Measurements from ENCODE around the gene MYOZ1. TPM values are rescaled to one million over a fixed set of nuclear protein-coding genes. Genes with fewer than 3 reads are reported as not detected.

MYOZ1 gene
- total and polyA plus RNA-seq, 2 of the 4 experiments (the other 2 are of a cell fraction), result 0.18 to 0.29 TPM

GRCh38 chr10:73644767-73645166, 3.5 kb upstream of the MYOZ1 start:
- no peaks in the 10 kb centered on the region for H4K20me1 ChIP-seq (ENCODE audit: insufficient read depth, low read length)
- no peak overlapping the region; the same call in 1 of the 2 replicates for H3K14ac ChIP-seq (replicated peaks; ENCODE audit: low read depth, low read length)
- H2BK120ac ChIP-seq (ENCODE audit: low read depth, low read length), result peak overlapping the region; percentile 51; the same call in 1 of the 2 replicates
- no peak overlapping the region for H3K4me2 ChIP-seq (ENCODE audit: low read depth, low read length)
- dilution Hi-C loops (cut with HindIII; ENCODE audit: low sequenced_read_pairs, unreplicated experiment) (no loop called here), intact Hi-C loops (cut with micrococcal nuclease) (loop anchor here (1.0 to 10.0 kb wide), 3 partner anchors 115 to 382 kb away; partner anchors contain the start of gene ANXA7), in situ Hi-C loops (cut with MboI; ENCODE audit: low sequenced_read_pairs) (loop anchor here (5.0 to 25.0 kb wide), 2 partner anchors 117 to 382 kb away; partner anchors contain the start of gene MRPS16)
- peaks cover 13% of the 10 kb centered on the region for H3K4me1 ChIP-seq (ENCODE audit: control insufficient read depth, insufficient read depth, low read length)
- BruUV-seq (replicated peaks), result no TSS peak
- H2AFZ ChIP-seq (replicated peaks; ENCODE audit: low read length, poor library complexity), result no peak overlapping the region
- peaks cover 0 to 14% of the 10 kb centered on the region in 2 experiments; a peak in 2 of 4 replicates for H3K79me1 ChIP-seq (ENCODE audit: low read depth in 1 of 2, low read length in 2 of 2)
- no peak overlapping the region for H2AK9ac ChIP-seq (replicated peaks; ENCODE audit: low read depth, low read length, poor library complexity)
- no peak overlapping the region; the same call in 1 of the 2 replicates for H3K18ac ChIP-seq (ENCODE audit: low read depth, low read length)
- H3K23ac ChIP-seq (ENCODE audit: low read depth, low read length), result no peak overlapping the region
- no peak overlapping the region for H3K4me3 ChIP-seq (ENCODE audit: insufficient read depth, low read depth, low read length)
- peaks cover 15% of the 10 kb centered on the region for H3K9me1 ChIP-seq (ENCODE audit: insufficient read depth, low read length)
- peak overlapping the region; percentile 45 for H3K4ac ChIP-seq (ENCODE audit: low read depth, low read length)
- no peak for DNase-seq
- peak overlapping the region; percentile 69; the same call in 1 of the 2 replicates for H2BK20ac ChIP-seq (ENCODE audit: low read depth, low read length)
- H2BK5ac ChIP-seq (ENCODE audit: low read depth, low read length, poor library complexity, severe bottlenecking), result no peak overlapping the region
- 0 out of 2 replicates have a peak overlapping the region, but pooled peaks have one; percentile 9 for H2AK5ac ChIP-seq (ENCODE audit: low read depth, low read length)
- no peak overlapping the region for H3K56ac ChIP-seq (ENCODE audit: extremely low read depth, insufficient read depth, low read length)
- H3K36me3 ChIP-seq (ENCODE audit: control insufficient read depth, insufficient read depth, low read length), result no peaks in the 10 kb centered on the region
- H3K27ac ChIP-seq (ENCODE audit: insufficient read depth, low read length), result no peak overlapping the region
- TF ChIP-seq POLR2A (IDR thresholded peaks at IDR 0.05; ENCODE audit: low read depth, low read length) (no peak), RAD21 (IDR thresholded peaks at IDR 0.05; ENCODE audit: low read length) (no peak), FOS (IDR thresholded peaks at IDR 0.05; ENCODE audit: low read depth, low read length) (no peak), BHLHE40 (IDR thresholded peaks at IDR 0.05; ENCODE audit: low read depth, low read length) (no peak), CHD1 (IDR thresholded peaks at IDR 0.05; ENCODE audit: low read depth, low read length) (no peak), MAFK (IDR thresholded peaks at IDR 0.05; ENCODE audit: low read depth, low read length) (no peak), CEBPB (IDR thresholded peaks at IDR 0.05; ENCODE audit: low read depth, low read length) (no peak), NFE2L2 (IDR thresholded peaks at IDR 0.05; ENCODE audit: low read depth, low read length) (no peak), SMC3 (IDR thresholded peaks at IDR 0.05; ENCODE audit: low read depth, low read length) (no peak), CTCF (conservative IDR thresholded peaks at IDR 0.05; ENCODE audit: low read depth, low read length) (no peak), RFX5 (IDR thresholded peaks at IDR 0.05; ENCODE audit: low read depth, low read length) (no peak), MAZ (IDR thresholded peaks at IDR 0.05; ENCODE audit: borderline replicate concordance, low read depth, low read length) (no peak)
- TF ChIP-seq, protein P1, sequence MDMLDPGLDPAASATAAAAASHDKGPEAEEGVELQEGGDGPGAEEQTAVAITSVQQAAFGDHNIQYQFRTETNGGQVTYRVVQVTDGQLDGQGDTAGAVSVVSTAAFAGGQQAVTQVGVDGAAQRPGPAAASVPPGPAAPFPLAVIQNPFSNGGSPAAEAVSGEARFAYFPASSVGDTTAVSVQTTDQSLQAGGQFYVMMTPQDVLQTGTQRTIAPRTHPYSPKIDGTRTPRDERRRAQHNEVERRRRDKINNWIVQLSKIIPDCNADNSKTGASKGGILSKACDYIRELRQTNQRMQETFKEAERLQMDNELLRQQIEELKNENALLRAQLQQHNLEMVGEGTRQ (IDR thresholded peaks at IDR 0.05; ENCODE audit: low read depth, low read length), result no peak
- TF ChIP-seq, protein P2, sequence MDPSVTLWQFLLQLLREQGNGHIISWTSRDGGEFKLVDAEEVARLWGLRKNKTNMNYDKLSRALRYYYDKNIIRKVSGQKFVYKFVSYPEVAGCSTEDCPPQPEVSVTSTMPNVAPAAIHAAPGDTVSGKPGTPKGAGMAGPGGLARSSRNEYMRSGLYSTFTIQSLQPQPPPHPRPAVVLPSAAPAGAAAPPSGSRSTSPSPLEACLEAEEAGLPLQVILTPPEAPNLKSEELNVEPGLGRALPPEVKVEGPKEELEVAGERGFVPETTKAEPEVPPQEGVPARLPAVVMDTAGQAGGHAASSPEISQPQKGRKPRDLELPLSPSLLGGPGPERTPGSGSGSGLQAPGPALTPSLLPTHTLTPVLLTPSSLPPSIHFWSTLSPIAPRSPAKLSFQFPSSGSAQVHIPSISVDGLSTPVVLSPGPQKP (IDR thresholded peaks at IDR 0.05; ENCODE audit: borderline replicate concordance, low read depth, low read length), result no peak
- no CpG with 5 or more reads among the region's 1 CpG for WGBS, 2 experiments (ENCODE audit: extremely low coverage in 2 of 2, insufficient read length in 1 of 2)
- POLR2A ChIA-PET (ENCODE audit: unreplicated experiment), result no interaction called here
- CTCF ChIA-PET, result no interaction called here
- peak overlapping the region; percentile 34; the same call in 1 of the 2 replicates for H4K91ac ChIP-seq (ENCODE audit: insufficient read depth, low read depth, low read length)
- H3K27me3 ChIP-seq (ENCODE audit: control insufficient read depth, insufficient read depth, low read length), result peaks cover 4% of the 10 kb centered on the region; the same call in 1 of the 2 replicates
- H2BK15ac ChIP-seq (ENCODE audit: low read depth, low read length), result no peak overlapping the region; the same call in 2 of the 3 replicates
- ATAC-seq (ENCODE audit: low read depth), result no peak
- H4K5ac ChIP-seq (ENCODE audit: low read depth, low read length), result no peak overlapping the region
- no peaks in the 10 kb centered on the region for H3K9me3 ChIP-seq (ENCODE audit: control insufficient read depth, insufficient read depth, low read length)
- no peak overlapping the region; a peak in 1 of 4 replicates for H4K8ac ChIP-seq (ENCODE audit: low read depth in 2 of 2, low read length in 2 of 2)
- no peak overlapping the region for H3K9ac ChIP-seq (ENCODE audit: low read depth, low read length)

Measured in IMR-90 (cell line).